ENCODE results near the gene ZSCAN20.

The ZSCAN20 gene

DNA sequence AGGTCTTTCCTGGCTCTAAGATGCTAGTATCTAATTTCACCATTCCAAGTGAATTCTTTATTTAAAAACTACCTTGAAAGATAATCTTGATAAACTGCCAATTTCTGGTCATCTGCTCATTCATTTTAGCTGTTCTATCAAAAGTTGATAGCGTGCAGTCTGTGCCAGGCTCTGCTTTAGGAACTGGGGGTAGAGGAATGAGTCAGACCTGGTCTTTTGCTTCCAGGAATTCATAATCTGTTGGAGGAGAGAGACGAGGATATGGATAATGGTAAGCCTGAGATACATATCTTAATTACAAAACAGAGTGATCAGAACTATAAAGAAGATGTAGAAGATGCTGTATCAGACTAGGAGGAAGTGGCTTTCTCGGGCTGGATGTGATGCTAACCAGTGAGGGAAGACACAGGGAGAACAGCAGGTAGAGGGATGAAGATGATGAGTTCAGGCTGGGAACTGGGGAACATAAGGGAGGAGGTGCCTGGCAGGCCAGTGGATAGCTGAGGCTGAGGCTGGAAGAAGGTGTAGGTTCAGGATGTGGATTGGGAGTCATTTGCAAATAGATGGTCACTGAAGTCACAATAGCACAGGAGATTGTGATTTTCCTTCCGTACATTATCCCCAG lies 29.3 kb upstream of the ZSCAN20 start:
- DNase-seq (ENCODE audit: insufficient read length, low spot score) (no peak), FAIRE-seq (no peak)

DNA sequence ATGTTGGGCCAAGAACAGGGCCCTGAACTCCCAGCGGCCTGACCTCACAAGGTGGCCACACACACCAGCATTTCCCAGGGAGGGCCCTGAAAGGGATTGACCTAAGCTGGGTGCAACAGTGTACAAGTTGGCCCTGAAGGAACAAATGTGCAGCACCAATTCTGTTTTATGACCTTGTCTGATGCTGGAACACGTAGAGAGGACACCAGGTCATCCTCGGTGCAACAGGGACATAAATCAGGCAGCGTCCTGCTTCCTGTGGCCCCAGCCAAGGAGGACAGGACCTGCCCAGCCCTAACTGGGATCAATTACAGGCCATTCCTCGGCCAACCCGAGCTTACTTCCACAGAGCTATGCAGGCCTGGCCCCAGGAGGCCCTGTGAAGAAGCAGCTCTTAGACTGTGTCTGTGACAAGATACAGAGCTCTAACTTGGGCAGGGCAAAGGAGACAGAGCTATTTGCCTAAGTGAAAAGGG lies 28.7 kb upstream of the ZSCAN20 start:
- FAIRE-seq (peak; percentile 72), DNase-seq (ENCODE audit: insufficient read length, low spot score) (peak; percentile 51)

DNA sequence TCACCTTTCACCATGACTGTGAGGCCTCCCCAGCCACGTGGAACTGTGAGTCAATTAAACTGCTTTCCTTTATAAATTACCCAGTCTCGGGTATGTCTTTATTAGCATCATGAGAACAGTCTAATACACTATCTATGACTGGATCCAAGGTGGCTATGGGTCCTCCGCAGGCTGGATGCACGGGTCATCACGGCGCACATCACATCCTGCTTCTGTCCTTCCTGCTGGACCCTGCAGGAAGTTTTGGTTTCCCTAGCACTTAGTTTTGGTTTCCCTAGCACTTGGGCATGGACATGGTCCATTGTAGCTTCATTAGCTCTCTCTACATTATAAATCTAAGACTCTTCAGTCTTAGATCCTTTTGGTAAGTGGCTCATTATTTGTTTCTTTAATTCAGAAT lies 27.3 kb upstream of the ZSCAN20 start:
- FAIRE-seq (no peak), DNase-seq (ENCODE audit: insufficient read length, low spot score) (no peak)

DNA sequence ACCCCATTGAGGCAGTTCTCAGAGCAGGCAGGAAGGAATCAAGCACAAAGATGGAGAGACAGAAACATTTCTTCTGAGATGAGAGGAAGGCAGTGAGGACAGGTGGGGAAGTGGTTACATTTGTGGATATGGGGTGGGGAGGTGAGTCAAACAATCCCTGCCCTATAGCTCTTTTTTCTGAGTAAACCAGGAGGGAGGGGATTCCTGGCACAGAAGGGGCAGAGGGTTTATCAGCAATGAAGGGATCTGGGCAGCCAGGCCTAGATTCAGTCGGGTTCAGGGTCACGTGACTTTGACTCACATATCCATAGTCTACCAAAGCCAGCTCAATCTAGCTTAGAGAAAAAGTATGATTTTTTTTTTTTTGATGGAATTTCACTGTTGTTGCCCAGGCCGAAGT lies 25.9 kb upstream of the ZSCAN20 start:
- FAIRE-seq (no peak), DNase-seq (ENCODE audit: insufficient read length, low spot score) (no peak)

DNA sequence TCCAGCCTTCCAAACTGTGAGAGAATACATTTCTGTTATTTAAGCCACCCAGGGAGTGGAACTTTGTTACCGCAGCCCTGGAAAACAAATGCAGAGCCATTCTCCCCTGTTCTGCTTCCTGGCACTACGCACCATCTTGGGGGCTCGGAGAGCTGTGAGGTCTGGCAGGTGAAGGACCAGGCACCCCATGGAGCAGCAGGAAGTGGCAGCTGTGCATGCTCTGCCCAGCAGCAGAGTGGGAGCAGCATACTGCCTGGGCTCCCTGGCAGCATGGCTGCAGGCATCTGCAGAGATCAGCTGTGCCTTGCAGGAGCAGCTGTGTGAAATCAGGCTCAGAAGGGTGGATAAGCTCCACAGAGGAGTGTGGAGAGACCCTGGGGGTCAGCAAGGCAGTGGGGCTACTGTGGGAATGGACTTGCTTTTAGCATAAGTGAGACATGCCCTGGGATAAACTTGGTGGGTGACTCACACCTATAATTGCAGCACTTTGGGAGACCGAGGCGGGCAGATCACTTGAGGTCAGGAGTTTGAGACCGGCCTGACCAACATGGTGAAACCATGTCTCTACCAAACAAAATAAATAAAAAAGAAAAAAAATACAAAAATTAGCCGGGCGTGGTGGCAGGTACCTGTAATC lies 17.7 kb upstream of the ZSCAN20 start:
- DNase-seq (ENCODE audit: insufficient read length, low spot score) (no peak), FAIRE-seq (no peak)

DNA sequence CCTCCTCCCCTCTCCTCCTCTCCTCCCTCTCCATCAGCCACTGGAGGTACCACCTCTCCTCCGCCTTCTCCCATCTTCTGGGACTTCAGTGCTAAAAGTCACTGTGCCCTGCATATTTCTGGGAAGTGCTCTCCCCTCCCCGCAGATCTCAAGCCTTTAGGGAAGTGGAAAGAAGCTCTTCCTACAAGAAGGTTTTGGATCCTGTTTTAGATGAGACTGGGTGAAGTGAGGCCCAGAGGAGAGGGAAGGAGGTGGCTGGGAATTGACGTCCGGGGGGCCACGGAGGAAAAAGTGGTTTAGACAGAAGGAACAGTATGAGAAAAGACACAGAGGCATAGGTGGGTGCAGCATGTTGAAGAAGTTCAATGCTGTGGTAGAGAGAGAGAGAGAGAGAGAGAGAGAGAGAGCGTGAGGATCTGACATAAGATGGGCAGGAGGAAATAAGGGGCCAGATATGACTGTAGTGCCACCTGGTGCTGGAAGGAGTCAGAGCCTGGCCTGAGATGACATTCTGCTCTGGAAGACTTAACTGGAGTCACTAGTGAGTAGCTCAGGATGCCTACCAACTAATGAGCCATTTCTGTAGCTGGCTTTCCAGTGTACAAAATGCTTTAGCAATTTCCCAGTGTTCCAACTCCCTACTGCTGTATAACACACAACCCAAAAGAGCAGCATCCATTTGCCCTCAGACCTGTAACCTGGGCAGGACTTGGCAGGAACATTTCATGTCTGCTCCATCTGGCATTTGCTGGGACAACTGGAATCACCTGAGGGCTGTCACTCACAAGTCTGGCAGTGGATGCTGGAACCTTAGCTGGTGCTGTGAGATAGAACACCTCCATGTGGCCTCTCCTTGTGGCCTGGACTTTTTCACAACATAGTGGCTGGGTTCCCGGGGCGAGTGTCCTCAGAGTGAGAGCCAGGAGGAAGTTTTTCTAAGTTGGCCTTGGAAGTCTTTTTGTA lies 16.6 kb upstream of the ZSCAN20 start:
- FAIRE-seq (peak; percentile 77), DNase-seq (ENCODE audit: insufficient read length, low spot score) (peak; percentile 72)

DNA sequence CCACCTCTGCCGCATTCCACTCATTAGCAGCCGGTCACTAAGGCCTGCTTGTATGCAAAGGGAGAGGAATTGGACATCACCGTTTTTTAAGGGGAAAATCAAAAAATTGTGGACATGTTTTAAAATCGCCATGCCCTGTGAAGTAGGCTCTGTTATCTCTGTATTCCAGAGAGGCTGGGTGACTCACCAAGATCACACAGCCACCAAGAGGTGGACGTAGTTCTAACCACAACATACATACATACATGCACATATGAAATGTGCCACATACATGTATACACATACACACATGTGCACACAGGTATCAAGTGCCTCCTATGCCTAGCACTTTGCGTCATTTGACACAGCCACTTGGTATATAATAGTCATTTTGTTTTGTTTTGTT lies 16.0 kb upstream of the ZSCAN20 start:
- no peak for FAIRE-seq
- no peak for DNase-seq (ENCODE audit: insufficient read length, low spot score)

DNA sequence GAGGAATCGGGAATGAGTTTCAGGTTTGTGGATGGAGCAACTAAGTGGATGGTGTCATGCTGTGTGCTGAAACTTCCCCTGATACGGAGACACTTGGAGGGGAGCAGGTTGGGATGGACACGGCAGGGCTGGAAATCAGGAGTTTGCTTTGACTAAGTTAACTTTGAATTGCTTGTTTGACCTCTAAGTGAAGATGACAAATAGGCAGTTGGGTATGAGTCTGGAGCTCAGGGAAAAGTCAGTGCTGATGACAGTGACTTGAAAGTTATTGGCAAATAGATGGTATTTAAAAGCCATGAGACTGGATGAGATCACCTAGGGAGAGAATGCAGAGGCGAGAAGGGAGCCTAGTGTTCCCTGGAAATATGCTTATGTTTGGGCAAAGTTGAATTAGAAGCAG lies 12.8 kb upstream of the ZSCAN20 start:
- no peak for FAIRE-seq
- DNase-seq (ENCODE audit: insufficient read length, low spot score) = no peak

DNA sequence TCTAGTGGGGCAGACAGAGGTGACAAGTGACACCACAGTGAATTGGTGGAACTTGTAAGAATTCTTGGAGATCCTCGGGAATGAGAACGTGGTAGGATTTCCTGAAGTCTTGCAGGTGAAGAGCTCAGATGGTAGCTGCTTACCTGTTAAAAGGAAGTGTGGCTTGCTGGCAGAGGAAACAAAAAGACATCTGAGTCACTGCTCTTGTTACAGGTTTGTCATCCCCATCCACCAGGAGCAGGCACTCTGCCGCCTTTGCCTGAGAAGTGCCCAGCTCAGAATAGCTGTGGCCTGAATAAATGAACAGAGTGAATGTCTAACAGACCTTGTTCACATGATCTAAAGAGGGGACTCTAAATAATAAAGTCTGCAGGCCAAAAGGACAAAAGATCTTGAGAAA lies 12.3 kb upstream of the ZSCAN20 start:
- FAIRE-seq (no peak), DNase-seq (ENCODE audit: insufficient read length, low spot score) (no peak)

DNA sequence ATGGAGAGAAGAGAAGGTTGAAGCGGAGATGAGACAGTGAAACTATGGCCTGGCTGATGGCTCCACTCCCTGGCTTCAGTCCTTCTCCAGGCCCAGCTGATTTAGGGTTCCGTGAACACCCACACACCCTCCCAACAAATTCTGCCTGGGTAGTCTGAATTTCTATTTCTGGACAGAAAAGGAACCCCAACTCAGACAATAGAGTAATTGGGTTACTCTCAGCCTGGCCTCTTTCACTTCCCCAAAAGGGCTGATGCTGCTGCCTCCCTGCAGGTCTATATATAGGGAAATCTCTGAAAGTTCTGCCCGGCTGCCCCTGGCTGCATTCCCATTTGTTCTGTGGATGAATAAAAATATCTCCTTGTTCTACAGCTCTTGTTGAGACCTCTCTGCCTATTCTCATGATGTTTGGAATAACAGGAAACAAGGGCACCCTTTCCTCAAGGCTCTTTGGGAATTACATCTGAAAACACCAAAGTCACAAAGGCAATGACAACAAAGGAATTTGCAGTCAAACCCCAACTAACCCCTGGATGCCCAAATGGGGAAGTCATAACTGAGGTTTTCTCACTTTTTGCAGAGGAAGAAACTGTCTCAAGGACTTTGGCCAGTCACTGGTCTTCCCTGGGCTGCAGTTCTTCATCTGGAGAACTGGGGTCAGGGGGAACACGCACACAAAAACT lies 11.4 kb upstream of the ZSCAN20 start:
- DNase-seq (ENCODE audit: insufficient read length, low spot score) = no peak
- no peak for FAIRE-seq

DNA sequence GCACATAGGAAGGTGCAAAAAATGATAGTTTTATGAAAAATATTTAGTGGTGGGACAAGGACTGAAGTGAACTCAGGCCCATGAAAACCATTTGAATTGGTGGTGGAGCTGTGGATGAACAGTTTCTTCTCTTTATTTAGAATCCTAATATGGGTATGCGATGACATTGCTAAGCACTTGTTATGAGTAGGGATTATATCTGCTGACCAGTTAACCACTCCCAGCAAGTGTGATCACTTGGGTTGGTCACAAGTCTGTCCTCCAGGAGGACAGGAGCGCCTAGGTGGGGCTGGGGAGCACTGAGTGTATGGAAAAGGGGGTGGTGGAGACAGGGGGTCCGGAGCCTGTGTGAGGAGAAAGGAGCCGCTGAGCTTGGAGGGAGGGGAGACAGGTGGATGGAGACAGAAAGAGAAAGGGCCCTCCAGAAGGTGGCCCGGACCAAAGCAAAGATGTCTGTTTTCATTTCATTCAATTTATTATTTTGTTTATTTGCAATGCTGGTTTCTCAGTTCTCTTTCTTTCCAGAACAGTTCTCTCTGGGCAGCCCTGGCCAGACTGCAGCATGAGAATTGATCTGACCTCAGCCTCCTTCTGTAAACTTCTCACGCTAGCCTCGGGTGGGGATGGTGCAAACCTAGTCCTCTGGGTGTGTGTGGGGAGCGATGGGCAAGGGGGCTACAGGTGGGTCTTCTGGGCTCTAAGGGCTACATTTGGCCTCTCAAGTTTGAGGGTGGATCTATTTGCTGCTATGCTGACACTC lies 9.9 kb upstream of the ZSCAN20 start:
- no peak for FAIRE-seq

DNA sequence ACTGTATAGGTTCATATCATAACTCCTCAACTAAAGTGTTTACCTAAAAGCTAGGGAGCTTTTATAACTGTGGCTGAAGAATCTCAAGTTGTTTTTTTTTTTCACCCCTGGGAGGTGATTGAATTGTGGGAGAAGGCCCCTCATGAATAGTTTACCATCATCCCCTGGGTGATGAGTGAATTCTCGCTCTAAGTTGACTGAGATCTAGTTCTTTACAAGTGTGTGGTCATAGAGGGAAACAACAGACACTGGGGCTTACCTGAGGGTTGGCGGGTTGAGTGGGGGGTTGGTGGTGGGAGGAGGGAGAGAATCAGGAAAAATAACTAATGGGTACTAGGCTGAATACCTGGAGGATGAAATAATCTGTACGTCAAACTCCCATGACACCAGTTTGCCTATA lies 7.9 kb upstream of the ZSCAN20 start:
- no peak for FAIRE-seq
- DNase-seq (ENCODE audit: insufficient read length, low spot score) = no peak

More for the DNA sequence above, 9.9 kb upstream of the ZSCAN20 start:
- no peak for DNase-seq (ENCODE audit: insufficient read length, low spot score)

DNA sequence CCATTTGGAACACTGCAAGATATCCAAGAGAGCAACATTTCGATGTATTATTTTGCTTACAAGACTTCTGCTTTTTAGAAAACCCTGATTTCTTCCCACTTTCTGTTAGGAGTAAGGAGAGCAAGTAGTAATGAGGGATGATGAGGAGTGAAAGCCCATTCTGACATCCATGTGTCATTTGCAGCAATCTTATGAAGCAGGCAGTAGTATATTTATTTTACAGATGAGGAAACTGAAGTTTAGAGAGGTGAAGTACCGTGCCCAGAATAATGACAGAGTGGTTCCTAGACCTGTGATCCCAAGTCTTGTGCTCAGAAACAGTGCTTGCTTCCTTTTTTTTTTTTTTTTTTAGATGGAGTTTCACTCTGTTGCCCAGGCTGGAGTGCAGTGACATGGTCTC lies 7.1 kb upstream of the ZSCAN20 start:
- DNase-seq (ENCODE audit: insufficient read length, low spot score) = no peak
- FAIRE-seq = no peak

DNA sequence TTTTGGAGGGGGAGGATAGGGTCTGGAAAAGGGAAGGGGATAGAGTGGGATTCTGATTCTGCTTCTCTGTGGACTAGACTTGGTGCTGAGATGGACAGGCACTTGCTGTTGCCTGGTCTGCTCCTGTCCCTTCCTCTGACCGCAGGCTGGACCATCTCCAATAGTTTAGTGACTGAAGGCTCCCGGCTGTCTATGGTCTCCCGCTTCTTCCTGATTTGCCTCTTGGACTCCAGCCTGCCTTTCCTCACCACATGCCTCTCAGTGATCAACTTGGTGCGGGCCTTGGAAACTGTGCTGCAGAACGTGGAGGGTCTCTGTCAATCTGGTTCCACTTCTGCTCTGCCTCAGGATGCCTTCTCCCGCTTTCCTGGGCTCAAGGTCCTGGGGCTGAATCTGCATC lies 6.3 kb upstream of the ZSCAN20 start:
- FAIRE-seq (no peak), DNase-seq (ENCODE audit: insufficient read length, low spot score) (no peak)

DNA sequence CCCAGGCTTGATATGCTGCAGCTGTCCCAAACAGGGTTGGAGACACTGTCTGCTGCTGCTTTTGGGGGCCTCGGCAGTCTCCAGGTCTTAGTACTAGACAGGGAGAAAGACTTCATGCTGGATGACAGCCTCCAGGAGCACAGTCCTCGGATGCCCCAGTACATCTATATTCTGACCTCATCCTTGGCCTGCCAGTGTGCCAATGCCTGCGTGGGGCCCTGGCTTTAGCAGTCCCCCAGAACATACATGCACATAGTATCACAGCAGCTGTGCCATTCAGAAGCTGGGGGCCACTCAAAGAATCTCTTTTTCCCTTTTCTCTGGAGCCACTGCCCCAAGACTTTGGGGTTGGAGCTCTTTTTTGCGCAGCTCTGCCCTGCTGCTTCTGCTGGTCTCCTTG lies 4.4 kb upstream of the ZSCAN20 start:
- no peak for FAIRE-seq
- DNase-seq (ENCODE audit: insufficient read length, low spot score) = no peak

DNA sequence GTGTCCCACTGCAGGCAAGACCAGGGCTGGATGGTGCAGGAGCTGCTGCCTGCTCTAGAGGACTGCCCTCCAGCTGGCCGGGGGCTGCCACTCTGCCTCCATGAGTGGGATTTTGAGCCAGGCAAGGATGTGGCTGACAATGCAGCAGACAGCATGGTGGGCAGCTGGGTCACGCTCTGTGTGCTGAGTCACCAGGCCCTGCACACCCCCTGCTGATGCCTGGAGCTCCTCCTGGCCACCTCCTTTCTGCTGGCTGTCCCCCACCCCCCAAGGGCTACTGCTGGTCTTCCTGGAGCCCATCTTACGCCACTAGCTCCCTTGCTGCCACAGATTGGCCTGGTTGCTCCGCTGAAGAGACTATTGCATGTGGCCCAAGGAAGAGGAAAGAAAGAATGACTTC lies 3.9 kb upstream of the ZSCAN20 start:
- DNase-seq (ENCODE audit: insufficient read length, low spot score) (no peak), FAIRE-seq (no peak)

DNA sequence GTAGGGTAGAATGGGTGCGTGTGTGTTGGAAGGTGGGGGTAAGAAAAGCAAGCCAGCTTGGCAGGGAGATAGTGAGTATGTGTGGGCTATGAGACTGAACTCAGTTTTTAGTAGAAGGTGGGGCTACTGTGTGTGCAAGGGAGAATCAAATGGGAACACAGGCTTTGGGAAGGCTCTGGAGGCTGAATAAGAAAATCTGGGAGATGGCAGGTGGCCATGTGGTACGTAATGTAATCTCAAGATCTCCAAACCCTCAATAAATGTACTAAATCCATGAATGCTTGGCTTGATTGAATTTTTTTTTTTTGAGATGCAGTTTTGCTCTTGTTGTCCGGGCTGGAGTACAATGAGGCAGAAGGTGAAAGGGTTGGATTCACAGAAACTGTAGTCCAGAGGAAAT lies 3.5 kb upstream of the ZSCAN20 start:
- DNase-seq (ENCODE audit: insufficient read length, low spot score) (no peak), FAIRE-seq (no peak)

DNA sequence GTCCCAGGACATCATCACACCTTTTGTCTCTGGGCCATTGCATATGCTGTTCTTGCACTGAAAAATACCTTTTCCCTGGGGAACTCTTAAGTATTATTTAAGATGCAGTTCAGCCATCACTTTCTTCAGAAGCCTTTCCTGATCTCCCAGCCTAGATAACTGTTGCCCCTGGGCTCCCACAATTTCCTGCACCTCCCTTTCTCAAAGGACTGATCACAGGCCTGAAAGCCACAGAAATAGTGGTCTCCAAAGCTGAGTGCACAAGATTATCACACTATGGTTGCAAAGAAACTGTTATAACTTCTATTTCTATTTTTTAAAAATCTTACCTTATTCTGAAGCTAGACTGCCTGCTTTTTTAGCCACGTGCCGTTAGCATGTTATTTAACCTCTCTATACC lies 2.8 kb upstream of the ZSCAN20 start:
- DNase-seq (ENCODE audit: insufficient read length, low spot score) = no peak
- no peak for FAIRE-seq

DNA sequence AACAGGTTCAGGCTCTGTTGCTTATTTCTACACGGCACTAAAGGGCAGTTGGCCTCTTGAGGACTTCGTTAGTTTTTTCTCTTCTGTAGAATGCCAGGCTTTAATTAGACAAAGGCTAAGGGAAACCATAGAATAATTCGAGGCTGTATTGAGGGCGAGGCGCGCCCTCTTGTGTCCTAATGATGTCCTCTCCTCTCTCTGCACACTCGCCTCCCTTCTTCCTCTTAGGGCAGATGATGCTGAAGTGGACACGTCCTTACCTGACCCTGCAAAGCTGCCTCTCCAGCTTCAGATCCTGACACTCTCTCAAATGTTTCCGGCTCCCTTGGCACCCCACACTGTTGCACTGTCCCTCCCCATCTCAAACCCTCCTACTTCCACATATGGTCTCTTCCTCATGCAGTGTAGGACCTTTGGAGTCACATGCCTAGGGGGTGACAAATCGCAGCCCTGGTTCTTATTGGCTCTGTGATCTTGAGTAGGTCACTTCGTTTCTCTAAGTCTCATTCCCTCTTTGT lies 1.9 kb upstream of the ZSCAN20 start:
- DNase-seq (ENCODE audit: insufficient read length, low spot score) = peak; percentile 72
- FAIRE-seq = no peak

DNA sequence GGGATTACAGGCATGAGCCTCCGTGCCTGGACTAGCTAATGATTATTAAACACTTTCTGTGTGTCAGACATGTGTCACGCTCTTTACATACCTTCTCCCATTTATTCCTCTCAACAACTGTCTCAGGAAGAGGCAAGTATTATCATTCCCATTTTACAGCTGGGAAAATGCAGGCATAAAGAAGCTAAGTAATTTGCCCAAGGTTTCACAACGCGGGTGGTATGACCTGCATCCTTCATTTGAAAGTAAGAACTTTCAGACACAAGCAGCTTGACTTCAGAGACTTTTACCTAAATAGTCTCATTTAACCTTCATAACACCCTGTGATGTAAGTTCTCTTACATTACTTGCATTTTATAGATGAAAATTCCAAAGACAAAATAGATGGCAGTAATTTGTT lies 1.0 kb upstream of the ZSCAN20 start:
- DNase-seq (ENCODE audit: insufficient read length, low spot score) (no peak), FAIRE-seq (no peak)

Data from HTR-8/SVneo (cell line).